Activated CD4-positive, alpha-beta T cell treated with anti-CD3 and anti-CD28 coated beads, Interleukin-2, Interleukin-4, amounts not matched to agents 100 ng/mL and 50 ng/mL, durations not matched to agents 16 hours and 8 hours (primary cell): Measurements from ENCODE around the gene ALDH3A1.

Experiments used
- DNase-seq: peaks from one replicate; pipeline ENCODE4 v3.0.0-alpha.2; 2020; ENCODE audit warnings: low spot score

ALDH3A1 gene

DNA sequence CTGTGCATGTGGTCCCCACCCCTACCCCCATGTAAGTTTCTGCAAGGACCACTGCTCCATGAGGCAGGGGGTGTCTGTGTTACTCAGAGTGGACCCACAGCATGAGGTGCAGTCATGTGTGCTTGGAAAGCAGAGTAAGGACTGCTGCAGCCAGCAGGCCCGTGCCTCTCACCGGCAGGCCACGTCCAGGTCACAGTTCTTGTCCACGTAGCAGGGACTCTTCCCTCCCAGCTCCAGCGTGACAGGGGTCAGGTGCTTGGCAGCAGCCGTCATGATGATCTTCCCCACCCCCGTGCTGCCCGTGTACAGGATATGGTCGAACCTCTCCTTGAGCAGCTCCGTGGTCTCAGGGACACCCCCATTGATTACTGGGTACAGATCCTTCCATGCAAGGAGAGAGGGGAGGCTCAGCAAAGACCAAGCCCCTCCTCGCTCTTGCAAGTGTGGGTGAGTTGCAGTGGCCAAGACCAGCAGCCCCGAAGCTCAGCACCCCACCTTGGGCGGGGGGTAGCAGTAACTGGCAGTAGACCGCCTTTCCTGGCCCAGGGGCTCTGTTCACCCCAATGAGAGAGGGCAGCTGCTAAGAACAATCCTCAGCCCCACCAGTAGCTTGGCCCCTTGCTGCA is 6.2 kb downstream of the ALDH3A1 start:
- DNase-seq = no peak

GRCh38 chr17:19740933-19741332 is 7.2 kb downstream of the ALDH3A1 start:
- DNase-seq = no peak

DNA sequence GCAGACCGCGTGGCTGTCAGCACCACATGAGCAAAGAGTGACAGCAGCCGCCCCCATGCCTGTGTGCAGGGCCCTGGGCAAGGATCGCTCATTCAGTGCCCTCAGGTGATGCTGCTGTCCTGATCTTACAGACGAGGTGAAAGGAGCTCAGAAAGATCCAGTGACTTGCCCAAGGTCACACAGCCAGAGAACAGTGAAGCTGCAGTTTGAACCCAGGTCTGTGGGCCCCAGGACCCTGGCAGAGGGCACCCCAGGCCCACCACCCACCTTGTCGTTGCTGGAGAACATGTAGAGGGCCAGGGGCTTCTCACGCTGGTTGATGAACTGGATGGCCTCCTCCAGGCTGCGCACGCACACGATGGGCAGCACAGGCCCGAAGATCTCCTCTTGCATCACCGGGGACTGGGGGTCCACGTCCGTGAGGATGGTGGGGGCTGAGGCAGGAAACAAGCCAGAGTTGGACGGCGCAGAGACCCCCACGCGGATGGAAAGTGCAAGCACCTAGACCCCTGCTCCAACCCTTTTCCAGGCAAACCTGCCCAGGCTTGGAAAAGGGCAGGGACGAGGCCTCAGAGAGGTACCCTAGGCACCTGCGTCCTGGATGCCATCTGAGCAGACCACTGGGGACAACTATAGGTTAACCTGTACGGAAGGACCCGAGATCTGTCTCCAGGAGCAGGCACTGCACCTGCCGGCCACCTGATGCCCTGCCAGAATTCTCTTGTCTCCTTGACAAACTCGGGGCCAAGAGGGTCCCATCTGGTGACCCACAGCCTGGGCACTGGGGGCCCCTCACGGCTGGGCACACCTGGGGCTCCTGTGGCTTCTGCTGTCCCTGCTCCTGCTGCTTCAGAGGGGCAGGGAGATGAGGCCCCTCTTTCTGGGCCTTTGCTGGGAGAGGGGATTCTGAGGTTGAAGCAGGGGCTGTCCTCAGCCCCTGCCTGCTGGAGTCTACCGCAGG is 8.6 kb downstream of the ALDH3A1 start:
- no peak for DNase-seq

DNA sequence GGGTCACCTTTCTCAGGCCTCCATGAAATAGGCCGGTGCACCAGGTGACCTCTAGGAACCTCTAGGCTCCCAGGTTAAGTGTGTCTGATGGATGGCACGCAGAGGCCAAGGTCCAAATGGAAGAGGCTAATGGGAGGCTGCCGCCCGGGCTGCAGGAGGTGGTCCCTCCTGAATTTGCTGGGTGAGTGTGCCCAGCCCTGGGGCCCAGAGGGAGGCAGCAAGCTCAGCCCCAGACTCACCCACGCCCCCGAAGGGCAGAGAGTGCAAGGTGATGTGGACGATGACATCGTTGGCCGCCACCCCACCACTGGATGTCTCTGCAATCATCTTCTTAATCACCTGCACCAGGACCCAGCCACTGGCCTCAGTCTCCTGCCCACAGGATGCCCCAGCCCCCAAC is 9.3 kb downstream of the ALDH3A1 start:
- DNase-seq = no peak

DNA sequence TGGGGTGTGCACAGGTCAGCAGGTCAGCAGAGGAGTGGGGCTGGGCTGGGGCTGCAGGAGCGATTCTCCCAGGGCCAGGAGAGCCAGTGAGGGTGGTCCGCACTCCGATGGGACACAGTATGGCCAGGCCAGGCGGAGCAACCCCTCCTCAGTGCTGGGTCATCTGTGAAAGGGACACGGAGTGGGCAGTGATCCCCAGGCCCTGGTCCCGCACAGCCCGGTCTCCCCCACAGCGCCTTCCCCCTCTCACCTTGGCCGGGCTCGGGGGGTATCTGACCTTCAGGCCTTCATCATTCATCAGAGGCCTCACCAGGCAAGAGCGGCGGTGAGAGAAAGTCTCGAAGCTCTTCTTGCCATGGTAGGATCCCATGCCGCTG is 10.0 kb downstream of the ALDH3A1 start:
- DNase-seq = no peak

GRCh38 chr17:19737305-19738072 is 10.6 kb downstream of the ALDH3A1 start:
- no peak for DNase-seq

DNA sequence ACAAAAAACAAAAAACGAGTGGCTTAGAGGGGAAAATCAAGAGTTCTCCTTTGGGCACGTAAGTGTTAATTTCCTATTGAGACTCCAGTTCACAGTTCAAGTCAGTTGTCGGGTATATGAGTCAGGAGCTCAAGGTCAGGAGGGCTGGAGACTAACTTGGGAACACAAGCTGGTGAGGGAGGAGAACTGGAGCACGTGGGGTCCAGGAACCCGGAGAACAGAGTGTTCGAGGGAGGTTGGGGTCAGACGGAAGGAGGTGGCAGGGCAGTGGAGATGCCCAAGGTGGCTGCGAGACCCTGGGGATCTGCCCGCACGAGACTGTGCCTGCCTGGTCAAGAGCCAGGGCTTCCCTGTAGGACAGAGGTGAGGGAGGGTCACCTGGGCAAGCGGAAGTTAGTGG is 12.0 kb downstream of the ALDH3A1 start:
- no peak for DNase-seq

- no peak for DNase-seq
These were observed 14.1 kb downstream of the ALDH3A1 start for GRCh38 chr17:19733953-19734526.

DNA sequence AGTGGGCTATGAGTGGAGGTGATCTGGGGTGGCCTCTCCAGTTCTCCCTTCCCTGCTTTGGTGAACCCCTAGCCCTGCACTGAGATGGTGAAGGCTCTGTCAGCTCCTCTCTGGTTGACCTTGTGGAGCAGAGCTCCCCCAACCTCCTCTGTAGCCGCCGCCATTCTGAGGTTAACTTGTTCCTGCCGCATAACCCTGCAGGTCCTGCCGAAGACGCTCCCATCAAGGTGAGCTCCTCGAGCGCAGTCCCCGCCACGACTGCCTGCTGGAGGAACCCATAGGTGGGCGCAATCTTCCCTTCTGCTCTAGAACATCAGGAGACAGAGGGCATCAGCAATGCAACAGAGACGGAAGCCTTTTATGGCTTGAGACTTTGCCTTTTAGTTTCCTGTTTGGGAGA is 16.5 kb downstream of the ALDH3A1 start:
- no peak for DNase-seq

- no peak for DNase-seq
These were observed 17.3 kb downstream of the ALDH3A1 start for GRCh38 chr17:19730843-19731242.

GRCh38 chr17:19729900-19730299 is 18.2 kb downstream of the ALDH3A1 start:
- no peak for DNase-seq

DNA sequence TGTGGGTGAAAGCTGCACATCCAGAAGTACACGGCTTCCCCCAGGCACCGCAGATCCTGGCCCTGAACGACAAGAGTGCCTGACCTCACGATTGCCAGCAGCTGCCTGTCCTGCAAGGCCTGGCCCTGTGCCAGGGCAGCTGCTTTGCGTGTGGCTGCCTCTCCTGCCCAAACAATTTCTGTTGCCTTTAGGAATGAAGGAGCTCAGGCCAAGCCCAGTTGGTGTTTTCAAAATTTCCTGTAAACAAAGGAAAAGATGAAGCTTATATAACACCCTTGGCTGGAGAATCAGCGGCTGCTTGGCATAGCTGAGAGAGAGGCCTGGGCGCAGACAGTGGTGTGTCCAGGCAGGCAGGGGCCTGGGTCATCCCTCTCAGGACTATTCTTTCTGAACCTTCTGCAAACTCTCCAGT is 20.0 kb downstream of the ALDH3A1 start:
- no peak for DNase-seq

DNA sequence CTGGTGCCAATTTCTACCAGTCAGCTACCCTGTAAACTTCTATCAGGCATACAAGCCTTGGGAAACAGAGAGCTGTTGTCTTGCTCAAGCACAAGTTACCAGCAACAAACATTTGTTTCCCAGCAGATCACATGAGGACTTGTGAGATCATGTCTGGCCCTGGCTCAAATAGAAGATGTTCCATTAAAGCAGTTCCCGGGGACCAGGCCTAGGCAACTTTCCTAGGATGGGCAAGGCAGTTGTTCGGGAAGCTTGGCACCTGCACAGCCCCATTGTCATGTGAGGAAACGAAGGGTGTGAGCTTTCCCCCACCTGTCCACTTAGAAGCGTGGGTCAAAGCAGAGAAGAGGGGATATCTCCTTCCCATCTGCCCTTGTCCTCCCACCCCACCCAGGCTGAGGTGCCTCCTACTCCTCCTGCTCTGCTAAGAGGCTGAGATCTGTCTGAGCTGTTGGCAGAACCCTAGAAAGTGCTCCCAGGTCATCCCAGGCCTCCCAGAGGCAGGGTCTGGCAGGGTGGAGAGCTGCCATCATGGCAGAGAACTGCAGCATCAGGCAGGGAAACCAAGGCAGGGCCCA is 20.5 kb downstream of the ALDH3A1 start:
- no peak for DNase-seq

GRCh38 chr17:19726631-19727376 is 21.3 kb downstream of the ALDH3A1 start:
- DNase-seq = no peak

DNA sequence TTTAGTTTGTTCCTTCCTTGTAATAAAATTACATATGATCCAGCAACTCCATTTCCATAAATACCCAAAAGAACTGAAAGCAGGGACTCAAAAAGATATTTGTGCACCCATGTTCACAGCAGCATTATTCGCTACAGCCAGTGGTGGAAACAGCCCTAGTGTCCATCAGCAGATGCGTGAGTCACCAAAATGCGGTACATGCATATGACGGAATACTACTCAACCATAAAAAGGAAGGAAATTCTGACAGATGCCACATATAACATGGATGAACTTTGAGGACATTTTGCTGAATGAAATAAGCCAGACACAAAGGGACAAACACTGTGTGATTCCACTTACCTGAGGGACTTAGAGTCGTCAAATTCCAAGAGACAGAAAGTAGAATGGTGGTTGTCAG is 22.6 kb downstream of the ALDH3A1 start:
- DNase-seq = no peak

DNA sequence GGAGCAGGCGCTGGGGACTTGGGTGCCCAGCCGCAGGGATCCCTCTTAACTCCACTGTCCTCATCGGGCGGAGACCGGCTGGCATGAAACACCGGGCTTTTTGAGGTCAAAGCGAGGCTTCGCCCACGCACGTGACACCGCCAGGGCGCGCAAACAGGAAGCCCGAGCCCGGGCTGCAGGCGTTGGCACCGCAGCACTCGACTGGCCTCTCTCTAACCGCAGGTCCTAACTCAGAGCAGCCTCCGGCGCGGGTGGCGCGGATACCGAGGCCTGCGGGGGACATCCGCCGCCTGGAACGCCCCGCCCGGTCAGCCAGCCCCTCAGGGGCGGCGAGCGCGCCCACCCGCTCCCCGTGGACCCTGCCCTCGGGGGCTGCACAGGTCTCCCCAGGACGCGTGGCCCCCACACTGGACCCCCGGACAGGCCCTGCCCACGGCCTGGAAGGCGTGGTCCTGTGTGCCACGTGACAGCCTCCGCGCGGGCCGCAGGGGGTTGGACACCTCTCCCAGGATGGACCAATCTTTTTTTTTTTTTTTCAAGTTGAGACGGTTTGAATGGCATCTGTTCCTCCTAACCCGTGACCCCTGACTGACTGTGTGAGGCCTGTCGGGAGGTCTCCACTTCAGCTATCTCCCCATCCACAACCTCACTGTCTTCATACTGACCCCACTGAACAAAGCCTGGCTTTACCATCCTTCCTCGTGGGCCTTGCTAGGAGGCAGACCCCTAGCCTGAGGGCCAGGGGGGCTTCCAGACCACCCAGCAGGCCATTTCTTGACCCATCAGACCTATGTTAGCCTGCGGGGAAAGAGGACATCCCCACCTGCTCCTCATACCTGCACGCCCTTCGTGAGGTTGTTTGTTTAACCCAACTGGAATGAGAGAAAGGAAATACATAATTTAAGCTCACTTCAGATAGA is 23.3 kb downstream of the ALDH3A1 start:
- DNase-seq = peak; percentile 34

DNA sequence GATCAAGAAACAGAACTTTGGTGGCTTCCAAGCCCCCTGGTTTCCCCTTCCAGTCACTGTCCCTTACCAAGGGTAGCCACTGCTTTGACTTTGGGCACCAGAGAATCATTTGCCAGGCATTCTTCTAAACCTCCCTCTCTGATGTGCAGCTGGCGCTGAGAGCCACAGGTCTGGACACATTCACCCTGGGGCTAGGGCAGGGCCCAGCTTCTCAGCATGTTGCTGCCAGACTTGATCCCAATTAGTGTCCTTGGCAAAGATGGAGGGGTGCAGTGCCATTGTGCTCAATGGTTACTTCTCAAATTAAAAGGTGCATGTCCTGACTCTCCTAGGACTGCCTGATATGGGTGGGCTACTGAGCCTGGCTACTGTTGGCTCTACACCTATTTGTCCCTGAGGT is 24.1 kb downstream of the ALDH3A1 start:
- DNase-seq = no peak

DNA sequence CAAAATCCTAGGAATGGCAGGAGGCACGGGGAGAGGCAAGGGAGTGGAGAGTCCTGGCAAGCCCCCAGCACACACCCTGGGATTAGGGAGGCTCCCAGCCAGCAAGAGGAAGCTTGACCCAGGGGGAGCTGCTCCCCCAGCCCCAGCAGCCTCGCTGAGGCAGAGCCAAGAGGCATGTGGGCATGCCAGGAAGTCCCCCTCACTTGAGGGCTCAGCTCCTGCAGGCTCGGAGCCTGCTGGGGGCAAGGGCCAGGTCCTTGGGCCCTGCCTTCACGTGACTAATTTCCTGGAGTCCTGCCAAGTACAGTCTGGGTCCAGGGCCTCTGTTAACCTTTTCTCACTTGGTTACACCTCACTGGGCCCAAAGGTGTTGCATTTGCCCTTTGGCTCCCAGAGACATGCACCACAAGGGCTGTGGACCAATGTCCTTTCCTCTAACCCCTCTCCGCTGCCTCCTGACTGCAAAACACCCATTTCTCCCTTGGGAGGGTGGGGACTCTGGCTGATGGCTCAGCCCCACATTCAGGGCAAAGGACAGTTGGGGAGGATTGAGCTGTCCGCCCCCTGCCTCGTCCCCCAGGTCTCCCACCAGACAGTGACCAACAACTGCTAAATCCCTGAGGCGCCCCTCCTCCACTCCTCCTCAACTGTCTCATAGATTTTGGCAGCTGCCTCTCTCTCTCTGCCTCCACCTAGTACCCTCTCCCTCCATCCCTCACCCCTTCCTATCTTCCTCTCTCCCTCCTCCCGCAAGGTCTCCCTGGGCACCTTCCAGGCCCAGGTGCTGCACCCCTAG is 27.3 kb downstream of the ALDH3A1 start:
- no peak for DNase-seq

DNA sequence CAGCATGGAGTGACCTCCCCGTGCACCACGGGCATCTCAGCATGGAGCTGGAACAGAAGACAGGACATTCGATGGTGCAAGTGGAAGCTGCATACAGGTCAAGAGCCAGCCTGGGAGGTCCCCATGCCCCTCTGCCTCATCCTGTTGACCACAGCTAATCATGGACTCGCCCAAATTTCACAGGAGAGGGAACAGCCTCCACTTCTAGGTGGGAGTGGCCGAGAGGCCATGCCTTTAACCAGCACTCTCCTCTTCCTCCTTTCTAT is 28.0 kb downstream of the ALDH3A1 start:
- DNase-seq = no peak
